Lower leg skin (tissue), 3 donors: Measurements from ENCODE around the gene SYT1.

ENCODE experiments used
- CTCF ChIP-seq, 3 donors: fragments of 450-650 bp; IDR thresholded peaks; one replicate each; pipeline ENCODE4 v1.5.1; 2016; ENCODE audit warnings: antibody characterized with exemption in 3 of 3, mild to moderate bottlenecking in 3 of 3, moderate library complexity in 2 of 3
- POLR2A ChIP-seq, 2 donors: fragments of 450-650 bp; IDR thresholded peaks; one replicate each; pipeline ENCODE4 v1.6.1; 2016 to 2017; ENCODE audit warnings: antibody characterized with exemption in 2 of 2, mild to moderate bottlenecking in 1 of 2, moderate library complexity in 1 of 2

DNA sequence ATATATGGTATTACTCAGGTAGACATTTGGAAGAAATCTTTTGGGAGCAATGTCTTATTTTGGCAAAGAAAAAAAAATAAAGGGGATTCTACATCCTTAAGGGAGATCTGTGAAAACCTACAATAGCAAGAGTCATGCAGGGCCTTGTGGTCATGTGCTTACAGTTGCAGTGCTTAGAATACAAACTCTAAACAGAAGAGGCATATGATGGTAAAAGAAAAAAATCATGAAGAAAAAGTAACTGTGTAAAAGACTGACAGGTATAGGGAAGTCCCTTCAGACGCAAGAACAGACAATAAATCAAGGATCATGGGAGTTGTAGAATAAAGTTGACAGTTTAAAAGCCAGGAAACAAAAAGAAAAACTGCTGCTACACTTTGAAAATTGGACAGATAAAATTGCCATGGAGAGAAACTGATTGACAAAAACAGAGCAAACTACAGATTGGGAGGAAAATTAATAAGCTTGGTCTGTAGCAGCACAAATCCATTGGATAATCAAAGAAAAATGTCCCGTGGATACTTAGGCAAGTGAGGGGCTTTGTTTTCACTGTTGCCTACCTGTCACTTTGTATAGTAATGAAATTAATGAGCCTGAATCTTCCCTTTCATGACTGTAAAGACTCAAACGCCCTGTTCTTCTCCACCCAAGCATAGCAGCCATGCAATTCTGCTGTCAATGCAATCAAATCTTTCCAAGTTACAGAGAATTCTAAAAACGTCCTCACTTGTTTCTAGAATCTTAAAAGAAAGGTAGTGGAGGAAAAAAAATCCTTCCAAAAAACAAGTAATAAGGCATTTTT, 402.0 kb downstream of the SYT1 start:
- TF ChIP-seq CTCF (IDR thresholded peaks at IDR 0.05) (no peak), POLR2A (IDR thresholded peaks at IDR 0.05) (no peak)
